H54 (cell line): Measurements from ENCODE around the gene ERCC6.

Experiments used
- DNase-seq: peaks from one replicate; pipeline ENCODE4 v3.0.0; 2011; ENCODE audit warnings: low spot score, mixed read lengths; ENCODE audit not compliant: insufficient read length
- FAIRE-seq: peaks from 3 replicates; lab custom pipeline; 2011; peaks lifted over from hg19 to GRCh38; lab: Jason Lieb, UNC
- POLR2A ChIP-seq: IDR thresholded peaks from 2 replicates; pipeline ENCODE4 v1.6.1; 2011; ENCODE audit warnings: low read depth, mild to moderate bottlenecking, low read length

Gene ERCC6

DNA sequence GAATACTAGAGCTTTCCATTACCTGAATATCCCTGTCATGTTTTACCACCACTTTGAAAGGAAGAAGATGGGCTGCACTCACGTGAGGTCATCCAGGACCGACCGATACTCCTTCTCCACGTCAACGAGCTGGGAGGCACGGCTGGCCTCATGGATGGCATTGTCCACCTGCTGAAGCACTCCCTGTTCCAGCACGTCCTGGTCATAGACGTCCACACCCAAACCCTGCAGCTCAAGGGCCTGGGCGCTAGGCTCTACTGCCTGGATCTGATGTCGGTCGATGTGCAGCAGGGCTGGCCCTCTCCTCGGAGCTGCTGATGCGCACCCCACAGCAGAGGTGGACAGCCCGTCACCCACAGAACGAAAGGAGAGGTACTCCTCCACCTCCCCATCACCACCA is 6.5 kb downstream of the ERCC6 start:
- no peak for TF ChIP-seq POLR2A

DNA sequence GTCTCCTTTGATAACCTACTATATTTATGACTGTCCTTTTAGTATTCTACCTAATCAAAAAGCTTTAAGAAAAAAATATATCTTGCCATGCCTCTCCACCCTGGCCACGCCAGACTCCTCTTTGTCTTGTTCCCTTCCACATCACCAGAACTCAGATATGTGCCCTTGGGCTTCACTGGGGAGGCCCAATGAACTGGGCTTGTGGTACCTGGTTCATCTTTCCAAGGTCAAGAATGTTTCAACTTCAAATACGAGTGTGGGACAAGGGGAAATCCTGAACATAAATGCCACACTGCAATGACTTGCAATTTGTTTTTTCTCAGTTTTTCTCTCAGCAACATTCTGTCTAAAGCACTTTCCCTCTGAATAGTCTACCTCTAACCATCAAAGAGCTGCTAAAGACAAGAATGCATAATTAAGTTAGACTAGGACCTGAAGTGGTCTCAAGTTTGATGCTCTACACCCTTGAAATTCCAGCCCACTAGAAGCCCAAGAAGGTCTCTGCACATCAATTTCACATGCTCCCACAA is 9.9 kb downstream of the ERCC6 start:
- DNase-seq = no peak
- no peak for TF ChIP-seq POLR2A
- no peak for FAIRE-seq

More for the DNA sequence above, 6.5 kb downstream of the ERCC6 start:
- no peak for DNase-seq
- FAIRE-seq = no peak

DNA sequence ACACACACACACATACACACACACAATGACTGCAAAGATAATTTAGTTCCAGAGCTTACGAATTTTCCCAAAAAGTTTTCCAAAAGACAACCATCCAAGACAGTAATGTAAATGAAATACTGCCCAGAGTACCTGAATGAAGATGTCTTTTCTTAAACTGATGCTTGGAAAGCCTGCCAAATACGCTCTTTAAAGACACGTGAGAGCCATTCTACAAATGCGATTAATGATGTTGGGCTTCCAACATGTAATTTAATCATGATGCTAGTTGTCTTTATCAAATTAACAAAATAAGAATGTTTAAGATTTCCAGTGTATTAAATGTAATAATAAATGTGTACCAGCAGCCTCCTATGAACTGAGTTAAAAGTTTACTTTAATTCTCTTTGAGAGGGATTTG is 11.1 kb downstream of the ERCC6 start:
- FAIRE-seq (no peak), DNase-seq (no peak)
- no peak for TF ChIP-seq POLR2A

DNA sequence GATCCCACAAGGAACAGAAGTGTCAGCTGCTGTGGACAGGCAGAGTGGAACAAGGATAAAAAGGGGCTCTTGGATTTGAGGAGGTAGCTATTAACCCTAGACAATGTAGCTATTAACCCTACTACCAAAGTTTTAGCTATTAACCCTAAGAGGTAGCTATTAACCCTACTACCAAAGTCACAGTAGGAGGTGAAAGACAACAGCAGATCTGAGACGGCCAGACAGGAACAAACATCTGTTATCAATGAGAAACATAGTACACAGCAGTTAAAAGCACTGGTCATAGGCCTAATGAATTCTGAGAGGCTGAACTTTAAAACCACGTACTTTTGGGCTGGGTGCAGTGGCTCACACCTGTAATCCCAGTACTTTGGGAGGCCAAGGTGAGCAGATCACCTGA is 11.9 kb downstream of the ERCC6 start:
- DNase-seq (no peak), FAIRE-seq (no peak)
- no peak for TF ChIP-seq POLR2A

DNA sequence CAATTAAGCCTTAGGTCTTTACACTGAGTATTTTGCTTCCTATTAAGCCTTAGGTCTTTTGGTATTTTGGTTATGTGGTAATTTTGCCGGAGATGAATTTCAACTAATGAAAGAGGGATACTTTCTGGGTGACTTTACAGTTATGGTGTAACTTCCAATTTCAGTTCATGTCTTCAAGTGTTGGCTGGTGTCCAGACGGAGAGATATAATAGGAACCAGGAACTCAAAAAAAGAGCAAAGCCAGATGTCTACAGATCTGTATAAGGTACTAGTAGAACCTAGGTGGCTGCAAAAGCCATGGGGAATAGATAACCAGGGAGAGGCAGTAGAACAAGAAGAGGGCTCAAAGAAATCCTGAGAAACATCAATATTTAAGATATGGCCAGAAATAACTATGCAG is 12.3 kb downstream of the ERCC6 start:
- TF ChIP-seq POLR2A = no peak
- FAIRE-seq (no peak), DNase-seq (no peak)

DNA sequence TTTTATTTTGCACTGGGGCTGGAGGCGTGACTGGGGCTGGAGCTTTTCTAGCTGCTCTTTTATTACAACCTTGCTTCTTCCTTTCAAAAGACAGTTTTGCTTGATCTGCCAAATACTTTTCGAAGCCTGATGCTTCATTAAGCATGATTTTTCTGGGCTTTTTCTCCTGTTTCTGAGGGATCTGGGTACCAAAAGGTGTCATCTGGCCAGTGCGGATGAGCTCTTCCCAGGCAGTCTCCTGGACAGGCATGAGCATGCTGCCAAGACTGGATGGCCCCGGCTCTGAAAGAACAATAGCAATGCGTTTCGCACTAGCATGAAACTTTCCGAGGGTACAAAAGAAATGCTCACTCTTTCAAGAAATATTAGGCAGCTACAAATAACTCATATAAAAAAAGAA is 14.4 kb downstream of the ERCC6 start:
- no peak for TF ChIP-seq POLR2A
- FAIRE-seq = no peak

DNA sequence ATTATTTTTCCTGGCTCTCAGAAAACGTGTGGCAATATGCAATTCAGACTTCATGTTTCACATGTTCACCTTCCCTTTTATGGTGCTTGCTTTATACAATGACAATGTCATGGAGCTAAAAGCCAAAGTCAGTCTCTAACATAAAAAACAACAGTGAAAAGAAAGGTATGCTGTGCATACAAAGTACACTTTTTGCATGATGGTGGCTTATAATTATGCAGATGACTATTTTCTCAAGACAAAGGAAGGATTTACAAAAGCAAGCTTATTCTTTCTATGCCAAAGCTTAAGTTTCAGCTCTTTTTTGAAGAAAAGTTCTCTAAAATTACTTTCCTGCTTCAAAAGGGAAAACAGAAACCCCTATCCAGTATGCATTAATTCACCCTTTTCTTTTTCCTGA is 15.6 kb downstream of the ERCC6 start:
- no peak for DNase-seq
- TF ChIP-seq POLR2A = no peak
- FAIRE-seq = no peak

More for the DNA sequence above, 14.4 kb downstream of the ERCC6 start:
- no peak for DNase-seq

DNA sequence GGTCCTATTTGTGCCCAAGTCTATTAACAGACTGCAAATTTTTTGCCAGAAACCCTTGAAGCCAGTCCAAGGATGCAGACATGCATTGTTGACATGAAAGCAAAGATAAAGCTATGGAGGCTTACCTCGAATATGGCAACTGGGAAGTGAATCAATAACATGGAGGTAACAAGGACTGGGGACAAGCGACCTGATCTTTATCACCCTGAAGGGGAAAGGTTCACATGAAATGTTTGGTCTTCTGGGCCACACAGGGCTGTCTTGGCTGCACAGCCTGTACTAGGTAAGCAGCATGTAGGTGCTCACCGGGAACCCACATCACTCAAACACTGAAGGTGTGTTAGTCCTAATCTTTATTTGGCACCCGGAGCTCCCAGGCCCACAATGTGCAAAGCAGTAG is 17.9 kb downstream of the ERCC6 start:
- FAIRE-seq = no peak
- TF ChIP-seq POLR2A = no peak
- no peak for DNase-seq

DNA sequence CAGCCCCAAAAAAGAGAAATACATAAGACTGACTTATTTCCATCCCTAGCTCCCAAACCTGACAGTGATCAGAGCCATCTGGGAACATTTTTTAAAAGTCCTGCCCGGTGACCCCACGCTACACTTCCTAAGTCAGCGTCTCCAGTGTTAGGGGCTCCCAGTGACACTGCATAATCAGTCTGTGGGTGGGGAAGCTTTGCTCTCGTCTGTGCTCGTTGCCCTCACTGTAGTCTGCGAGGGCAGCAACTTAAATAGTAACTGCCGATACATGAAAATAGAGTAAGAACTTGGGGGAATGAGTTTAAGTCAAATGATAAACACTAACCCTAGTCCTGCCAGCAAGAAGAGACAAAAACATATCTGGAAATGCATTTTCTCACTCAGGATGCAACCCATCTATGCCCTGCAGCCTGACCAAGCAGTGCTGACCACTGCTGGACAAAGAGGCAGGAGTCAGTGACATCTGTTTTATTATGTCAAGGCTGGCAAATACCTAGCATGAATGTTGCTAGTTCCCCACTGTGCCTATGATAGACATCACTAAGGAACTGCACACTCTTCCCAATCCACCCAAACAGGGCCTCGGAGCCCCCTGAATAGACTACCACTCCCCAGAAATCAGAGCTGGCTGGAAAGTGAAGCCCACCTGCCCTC is 18.7 kb downstream of the ERCC6 start:
- TF ChIP-seq POLR2A = no peak
- DNase-seq = no peak
- no peak for FAIRE-seq

DNA sequence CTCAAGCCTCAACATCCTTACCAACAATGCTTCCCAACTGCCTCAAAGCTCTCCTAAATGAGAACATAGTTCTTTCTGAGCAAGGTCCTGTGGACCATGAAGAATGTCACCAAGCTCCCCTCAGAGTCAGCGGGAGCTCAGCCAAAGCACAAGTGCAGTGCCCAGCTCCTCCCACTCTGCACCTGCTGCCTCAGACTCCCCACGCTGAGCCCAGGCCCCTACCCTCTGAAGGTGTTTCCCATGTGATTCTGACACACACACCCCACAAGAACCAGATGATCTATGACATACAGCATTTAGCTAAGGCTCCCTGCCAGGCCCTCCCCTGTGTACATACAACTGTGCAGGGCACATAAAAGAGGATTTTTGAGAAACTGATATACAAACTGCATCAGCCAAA is 19.2 kb downstream of the ERCC6 start:
- TF ChIP-seq POLR2A = no peak
- FAIRE-seq (no peak), DNase-seq (no peak)

DNA sequence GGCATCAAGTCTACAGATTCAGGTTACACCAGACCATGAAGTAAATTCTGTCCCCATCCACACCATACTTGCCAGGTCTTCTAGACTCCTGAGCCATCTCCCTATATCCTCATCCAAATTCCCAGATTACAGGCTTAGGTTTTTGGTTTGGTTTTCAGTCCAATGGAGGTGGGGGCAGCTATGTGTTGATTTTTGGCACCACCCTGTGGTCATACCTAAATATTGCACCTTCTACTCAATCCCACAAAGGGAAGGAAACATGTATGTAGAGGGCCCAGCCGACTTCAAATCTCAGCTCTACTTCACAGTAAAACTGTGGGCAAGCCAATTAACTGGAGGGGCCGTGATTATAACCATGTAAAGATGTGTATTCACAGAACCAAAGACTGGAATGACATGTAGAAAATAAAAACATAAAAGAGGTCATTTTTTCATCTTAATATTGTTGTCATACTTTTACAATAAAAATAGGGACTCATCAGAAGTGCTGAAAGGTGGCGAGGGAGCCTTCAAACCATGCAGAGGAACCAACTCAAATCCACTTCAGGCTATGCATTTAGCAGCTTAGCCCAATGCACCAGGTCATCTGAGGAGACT is 19.8 kb downstream of the ERCC6 start:
- FAIRE-seq (no peak), DNase-seq (peak; percentile 23)
- no peak for TF ChIP-seq POLR2A

DNA sequence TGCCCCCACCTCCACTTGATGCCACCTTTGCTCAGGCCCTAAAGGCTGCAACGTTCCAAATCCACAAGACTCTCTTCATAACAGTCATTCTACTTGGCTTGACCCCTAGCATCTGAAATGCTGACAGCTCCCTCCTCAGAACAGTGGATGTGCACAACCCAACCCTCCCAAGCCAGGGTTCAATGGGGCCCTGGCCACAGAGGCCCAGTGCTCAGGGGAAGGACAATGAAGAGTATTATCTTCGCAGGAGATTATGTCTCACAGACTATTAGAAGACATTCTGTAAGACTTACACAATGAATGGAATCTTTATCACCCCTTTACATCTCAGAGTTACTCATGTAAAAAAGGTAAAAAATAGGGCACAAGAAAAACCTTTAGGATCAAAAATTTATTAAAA is 20.4 kb downstream of the ERCC6 start:
- FAIRE-seq (no peak), DNase-seq (no peak)
- TF ChIP-seq POLR2A = no peak

DNA sequence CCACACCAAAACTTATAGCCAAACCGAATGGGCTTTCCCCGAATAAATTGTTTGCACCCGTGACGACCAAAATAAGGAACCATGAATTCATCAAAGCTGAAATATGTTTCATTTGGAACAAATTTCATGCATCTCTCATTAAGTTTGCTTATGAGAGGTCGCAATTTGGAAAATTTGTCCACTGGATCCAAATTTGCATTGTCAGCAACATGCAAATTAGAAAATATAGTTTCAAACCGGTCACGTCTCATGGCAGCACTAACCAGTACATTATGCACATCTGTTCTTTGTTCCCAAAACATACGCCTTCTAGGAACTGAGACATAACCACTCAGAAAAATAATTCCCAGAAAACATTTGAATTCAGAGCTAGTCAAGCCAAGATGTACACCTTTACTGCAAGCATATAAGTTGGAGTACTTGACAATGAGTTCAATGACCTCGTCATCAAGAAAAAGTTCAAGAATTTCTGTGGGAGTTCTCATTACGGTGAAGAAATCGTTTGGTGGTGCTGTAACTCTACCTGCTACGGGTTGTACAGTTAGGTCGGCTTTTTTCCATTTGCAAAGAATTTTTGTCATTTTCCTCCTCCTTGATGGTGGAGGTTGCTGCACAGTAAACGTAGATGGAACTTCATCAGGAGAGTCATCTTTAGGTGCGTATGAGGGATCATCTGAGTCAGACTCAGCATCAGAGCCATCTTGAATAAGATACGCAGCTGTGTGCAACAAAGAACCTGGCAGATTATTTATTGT is 22.5 kb downstream of the ERCC6 start:
- FAIRE-seq = no peak
- DNase-seq = no peak
- no peak for TF ChIP-seq POLR2A

DNA sequence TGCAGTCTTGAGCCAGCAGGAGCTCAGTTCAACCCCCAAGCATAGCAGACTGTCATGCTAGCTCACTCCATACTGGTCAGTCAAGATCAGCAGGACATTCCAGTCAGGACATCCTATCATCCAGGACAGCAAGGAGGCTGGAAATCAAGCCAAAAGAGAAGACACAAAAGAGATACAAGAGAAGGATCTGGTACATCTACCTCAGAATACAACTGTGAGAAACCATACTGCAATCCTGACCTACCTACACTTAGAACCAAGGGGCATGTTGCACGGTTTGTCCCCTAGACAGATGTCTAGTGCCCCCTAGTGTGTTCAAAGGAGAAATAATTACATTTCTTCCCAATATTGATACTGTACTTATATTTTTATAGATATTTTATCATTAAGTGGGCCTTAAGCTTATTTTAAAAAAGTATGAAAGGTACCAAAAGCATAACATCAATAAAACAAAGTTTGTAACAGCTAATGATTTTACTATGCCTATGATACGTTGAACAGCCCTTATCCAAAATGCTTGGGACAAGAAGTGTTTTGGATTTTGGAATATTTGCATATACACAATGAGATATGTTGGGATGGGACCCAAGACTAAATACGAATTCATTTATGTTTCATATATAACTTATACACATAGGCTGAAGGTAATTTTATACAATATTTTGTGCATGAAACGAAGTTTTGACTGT is 26.7 kb downstream of the ERCC6 start:
- DNase-seq (no peak), FAIRE-seq (peak; percentile 48)
- no peak for TF ChIP-seq POLR2A

DNA sequence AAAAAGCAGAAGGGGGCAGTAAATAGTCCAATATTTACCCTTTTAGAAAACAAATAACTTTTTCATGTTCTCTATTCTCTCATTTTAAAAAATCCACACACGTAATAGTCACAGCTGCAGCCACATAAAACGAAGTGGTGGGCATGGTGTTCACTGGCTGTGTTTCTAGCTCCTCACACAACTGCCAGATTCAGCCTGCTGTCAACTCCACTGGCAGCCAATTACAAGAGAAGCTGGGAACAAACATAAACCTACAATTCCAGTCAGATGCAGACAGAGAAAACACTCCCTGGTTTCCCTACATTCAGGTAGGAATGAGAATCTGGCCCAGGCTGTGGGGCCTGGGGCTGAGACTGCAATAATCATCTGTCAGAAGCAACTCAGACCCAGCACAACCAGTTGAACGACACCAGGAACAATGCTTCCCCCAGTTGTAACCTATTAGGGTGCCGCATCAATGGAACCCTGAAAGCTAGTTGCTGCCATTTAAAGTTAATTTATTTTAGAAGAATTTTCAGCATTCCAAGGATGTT is 29.1 kb downstream of the ERCC6 start:
- FAIRE-seq (no peak), DNase-seq (no peak)
- no peak for TF ChIP-seq POLR2A
